Liver (tissue), 9 donors: ENCODE data around the gene BIK. TPM values are rescaled to one million over a fixed set of nuclear protein-coding genes. Genes with fewer than 3 reads are reported as not detected.

Experiments used
- DNase-seq: peaks from one replicate; pipeline ENCODE4 v3.0.0-alpha.2; 2017; ENCODE audit warnings: low spot score
- H3K27ac ChIP-seq, 2 donors: one replicate each; pipeline ENCODE4 v1.7.0; 2013; ENCODE audit warnings: inconsistent platforms in 2 of 2, low read length in 2 of 2, control low read depth in 1 of 2, low read depth in 1 of 2, mild to moderate bottlenecking in 1 of 2
- H3K27me3 ChIP-seq, 4 donors: one replicate each; pipeline versions ENCODE4 v1.6.1 to v1.7.0; 2013; ENCODE audit warnings: low read length in 3 of 4, inconsistent platforms in 1 of 4, mild to moderate bottlenecking in 1 of 4, moderate library complexity in 1 of 4; ENCODE audit not compliant: control insufficient read depth in 4 of 4, insufficient read depth in 4 of 4
- H3K36me3 ChIP-seq, 4 donors: one replicate each; pipeline versions ENCODE4 v1.6.1 to v1.7.0; 2013; ENCODE audit warnings: low read length in 3 of 4, mild to moderate bottlenecking in 3 of 4, low read depth in 1 of 4, moderate library complexity in 1 of 4; ENCODE audit not compliant: control insufficient read depth in 4 of 4, insufficient read depth in 3 of 4
- H3K4me1 ChIP-seq, 4 donors: one replicate each; pipeline versions ENCODE4 v1.6.1 to v1.7.0; 2013; ENCODE audit warnings: low read length in 3 of 4, mild to moderate bottlenecking in 3 of 4, moderate library complexity in 1 of 4; ENCODE audit not compliant: control insufficient read depth in 4 of 4, insufficient read depth in 4 of 4
- H3K4me3 ChIP-seq, 3 donors: one replicate each; pipeline versions ENCODE4 v1.6.1 to v1.7.0; 2013; ENCODE audit warnings: low read length in 3 of 3, control low read depth in 1 of 3, low read depth in 1 of 3, mild to moderate bottlenecking in 1 of 3
- H3K9ac ChIP-seq, 2 donors: one replicate each; pipeline ENCODE4 v1.7.0; 2013; ENCODE audit warnings: low read length in 2 of 2, mild to moderate bottlenecking in 2 of 2, moderate library complexity in 2 of 2, control low read depth in 1 of 2, low read depth in 1 of 2
- H3K9me3 ChIP-seq, 4 donors: one replicate each; pipeline versions ENCODE4 v1.6.1 to v1.7.0; 2013; ENCODE audit warnings: low read length in 3 of 4; ENCODE audit not compliant: control insufficient read depth in 4 of 4
- EGR1 ChIP-seq, 2 donors: IDR thresholded peaks; 2 replicates each; pipeline ENCODE4 v1.6.1; 2016 to 2018; ENCODE audit warnings: antibody characterized with exemption in 2 of 2, low read depth in 2 of 2
- FOXA1 ChIP-seq: IDR thresholded peaks from 2 replicates; pipeline ENCODE4 v1.6.1; 2016; ENCODE audit warnings: antibody characterized with exemption
- FOXA2 ChIP-seq: IDR thresholded peaks from 2 replicates; pipeline ENCODE4 v1.6.1; 2016; ENCODE audit warnings: antibody characterized with exemption
- HNF4A ChIP-seq, 2 donors: conservative IDR thresholded peaks; 2 replicates each; pipeline ENCODE4 v1.6.1; 2016; ENCODE audit warnings: antibody characterized with exemption in 2 of 2, mild to moderate bottlenecking in 2 of 2
- HNF4G ChIP-seq: IDR thresholded peaks from 2 replicates; pipeline ENCODE4 v1.6.1; 2016; ENCODE audit warnings: antibody characterized with exemption
- NR2F2 ChIP-seq: IDR thresholded peaks from 2 replicates; pipeline ENCODE4 v1.6.1; 2016; ENCODE audit warnings: antibody characterized with exemption
- RAD21 ChIP-seq, 2 donors: IDR thresholded peaks; 2 replicates each; pipeline ENCODE4 v1.6.1; 2016; ENCODE audit warnings: antibody characterized with exemption in 2 of 2, mild to moderate bottlenecking in 2 of 2
- REST ChIP-seq: IDR thresholded peaks from 2 replicates; pipeline ENCODE4 v1.6.1; 2016; ENCODE audit warnings: antibody characterized with exemption, mild to moderate bottlenecking
- RXRA ChIP-seq, 2 donors: IDR thresholded peaks; 2 replicates each; pipeline ENCODE4 v1.6.1; 2017 to 2018; ENCODE audit warnings: antibody characterized with exemption in 2 of 2, mild to moderate bottlenecking in 1 of 2
- SP1 ChIP-seq: IDR thresholded peaks from 2 replicates; pipeline ENCODE4 v1.6.1; 2018; ENCODE audit warnings: antibody characterized with exemption, mild to moderate bottlenecking
- TAF1 ChIP-seq: conservative IDR thresholded peaks from 2 replicates; pipeline ENCODE4 v1.6.1; 2016; ENCODE audit warnings: antibody characterized with exemption, mild to moderate bottlenecking
- YY1 ChIP-seq: IDR thresholded peaks from 2 replicates; pipeline ENCODE4 v1.6.1; 2016; ENCODE audit warnings: antibody characterized with exemption, mild to moderate bottlenecking
- WGBS: extraction: QIAGEN DNeasy Blood & Tissue Kit; methylation state at CpG from one replicate; pipeline ENCODE4 v1.1.7; 2013; 5-methylcytosine and 5-hydroxymethylcytosine counted together
- polyA plus RNA-seq, 2 donors: library from polyadenylated mRNA; stranded (reverse) in 1 of 2; unstranded in 1 of 2; fragments of 200-250 nt in 1 of 2; fragments of >200 nt in 1 of 2; fragmentation: Nextera tagmentation in 1 of 2; extraction: Ambion mirVana in 1 of 2; gene quantifications; one replicate each; pipeline versions ENCODE4 v1.2.1 to v1.2.3, GENCODE V29; 2013 to 2015
- total RNA-seq, 2 donors: library from RNA; depleted of rRNA; stranded (reverse); fragments of >200 nt; gene quantifications; one replicate each; pipeline ENCODE4 v1.2.3, GENCODE V29; 2014
- TF ChIP-seq, protein P1 (sequence below): IDR thresholded peaks from 2 replicates; pipeline ENCODE4 v1.6.1; 2016; ENCODE audit warnings: antibody characterized with exemption
- TF ChIP-seq, protein P2 (sequence below): IDR thresholded peaks from 2 replicates; pipeline ENCODE4 v1.6.1; 2016; ENCODE audit warnings: antibody characterized with exemption
- TF ChIP-seq, protein P3 (sequence below): fragments of 150-350 bp; IDR thresholded peaks from 2 replicates; pipeline ENCODE4 v1.5.1; 2017; ENCODE audit warnings: improper control_type of control experiment, low read depth, low read length; ENCODE audit not compliant: missing input control
- donor health status: healthy.
- donor health status: healthy.
- donor health status: healthy.
- donor health status: healthy.
- donor health status: healthy.

BIK gene
- total and polyA plus RNA-seq, 4 donors = 0.23 to 0.89 (median 0.33) TPM; not detected in 1

GRCh38 chr22:43170131-43170480 is 59.6 kb downstream of the BIK start:
- H3K9ac ChIP-seq = no peak overlapping the region
- TF ChIP-seq RXRA (IDR thresholded peaks at IDR 0.05) (no peak), EGR1 (IDR thresholded peaks at IDR 0.05; ENCODE audit: low read depth in 2 of 2) (no peak), HNF4A (conservative IDR thresholded peaks at IDR 0.05) (no peak), SP1 (no peak), TAF1 (no peak), NR2F2 (no peak), HNF4G (no peak)
- TF ChIP-seq, protein P1, sequence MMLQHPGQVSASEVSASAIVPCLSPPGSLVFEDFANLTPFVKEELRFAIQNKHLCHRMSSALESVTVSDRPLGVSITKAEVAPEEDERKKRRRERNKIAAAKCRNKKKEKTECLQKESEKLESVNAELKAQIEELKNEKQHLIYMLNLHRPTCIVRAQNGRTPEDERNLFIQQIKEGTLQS = no peak
- TF ChIP-seq, protein P2, sequence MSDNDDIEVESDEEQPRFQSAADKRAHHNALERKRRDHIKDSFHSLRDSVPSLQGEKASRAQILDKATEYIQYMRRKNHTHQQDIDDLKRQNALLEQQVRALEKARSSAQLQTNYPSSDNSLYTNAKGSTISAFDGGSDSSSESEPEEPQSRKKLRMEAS = no peak
- H3K4me3 ChIP-seq = no peak overlapping the region
- DNase-seq = no peak
- 96% methylated on average over 9 of the region's 9 CpGs for WGBS
- peaks cover 14 to 54% (median 19%) of the 10 kb centered on the region in 4 donors for H3K36me3 ChIP-seq
- H3K27me3 ChIP-seq = no peaks in the 10 kb centered on the region
- no peaks in the 10 kb centered on the region for H3K9me3 ChIP-seq
- H3K27ac ChIP-seq = no peak overlapping the region
- no peaks in the 10 kb centered on the region for H3K4me1 ChIP-seq

GRCh38 chr22:43171019-43171491 is 60.5 kb downstream of the BIK start:
- Histone ChIP-seq H3K9me3 (no peaks in the 10 kb centered on the region), H3K27ac (no peak overlapping the region), H3K9ac (no peak overlapping the region), H3K4me3 (no peak overlapping the region), H3K36me3 (peaks cover 14 to 61% (median 19%) of the 10 kb centered on the region in 4 donors), H3K4me1 (no peaks in the 10 kb centered on the region), H3K27me3 (no peaks in the 10 kb centered on the region)
- WGBS = 84% methylated on average over 14 of the region's 14 CpGs
- no peak for TF ChIP-seq YY1
- no peak for TF ChIP-seq NR2F2
- no peak for TF ChIP-seq RAD21 (IDR thresholded peaks at IDR 0.05)
- TF ChIP-seq TAF1 = no peak
- TF ChIP-seq, protein P2 = no peak
- no peak for TF ChIP-seq RXRA (IDR thresholded peaks at IDR 0.05)
- DNase-seq = no peak

DNA sequence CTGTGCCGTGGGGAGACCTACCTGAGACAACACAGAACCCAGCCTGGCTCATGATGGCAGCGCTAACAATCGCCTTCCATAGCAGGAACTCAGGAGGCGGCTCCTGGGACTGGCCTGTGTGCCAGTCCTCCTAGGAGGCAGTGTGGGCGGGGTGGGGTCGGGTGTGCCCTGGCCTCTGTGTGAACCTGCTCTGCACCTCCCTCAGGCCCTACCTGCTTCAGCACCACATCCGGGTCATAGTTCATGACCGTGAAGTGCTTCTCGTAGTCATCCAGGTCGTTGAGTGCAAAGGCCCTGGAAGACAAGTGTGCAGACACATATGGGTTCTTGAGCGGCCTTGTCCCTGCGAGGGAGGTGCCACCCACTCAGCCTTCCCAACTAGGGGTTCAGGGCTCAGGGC is 61.1 kb downstream of the BIK start:
- Histone ChIP-seq H3K36me3 (peaks cover 14 to 63% (median 19%) of the 10 kb centered on the region in 4 donors), H3K4me1 (no peaks in the 10 kb centered on the region), H3K27ac (no peak overlapping the region), H3K27me3 (no peaks in the 10 kb centered on the region), H3K9ac (no peak overlapping the region), H3K4me3 (no peak overlapping the region), H3K9me3 (no peaks in the 10 kb centered on the region)
- no peak for DNase-seq
- TF ChIP-seq HNF4G = no peak
- no peak for TF ChIP-seq FOXA2
- TF ChIP-seq REST = no peak
- TF ChIP-seq, protein P3, sequence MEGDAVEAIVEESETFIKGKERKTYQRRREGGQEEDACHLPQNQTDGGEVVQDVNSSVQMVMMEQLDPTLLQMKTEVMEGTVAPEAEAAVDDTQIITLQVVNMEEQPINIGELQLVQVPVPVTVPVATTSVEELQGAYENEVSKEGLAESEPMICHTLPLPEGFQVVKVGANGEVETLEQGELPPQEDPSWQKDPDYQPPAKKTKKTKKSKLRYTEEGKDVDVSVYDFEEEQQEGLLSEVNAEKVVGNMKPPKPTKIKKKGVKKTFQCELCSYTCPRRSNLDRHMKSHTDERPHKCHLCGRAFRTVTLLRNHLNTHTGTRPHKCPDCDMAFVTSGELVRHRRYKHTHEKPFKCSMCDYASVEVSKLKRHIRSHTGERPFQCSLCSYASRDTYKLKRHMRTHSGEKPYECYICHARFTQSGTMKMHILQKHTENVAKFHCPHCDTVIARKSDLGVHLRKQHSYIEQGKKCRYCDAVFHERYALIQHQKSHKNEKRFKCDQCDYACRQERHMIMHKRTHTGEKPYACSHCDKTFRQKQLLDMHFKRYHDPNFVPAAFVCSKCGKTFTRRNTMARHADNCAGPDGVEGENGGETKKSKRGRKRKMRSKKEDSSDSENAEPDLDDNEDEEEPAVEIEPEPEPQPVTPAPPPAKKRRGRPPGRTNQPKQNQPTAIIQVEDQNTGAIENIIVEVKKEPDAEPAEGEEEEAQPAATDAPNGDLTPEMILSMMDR = no peak
- TF ChIP-seq RAD21 (IDR thresholded peaks at IDR 0.05) = no peak
- no peak for TF ChIP-seq YY1
- no peak for TF ChIP-seq FOXA1
- no peak for TF ChIP-seq EGR1 (IDR thresholded peaks at IDR 0.05; ENCODE audit: low read depth in 2 of 2)
- WGBS = 84% methylated on average over 12 of the region's 12 CpGs
